Fibroblast of lung (primary cell): ENCODE measurements around the gene FSTL4. TPM values are rescaled to one million over a fixed set of nuclear protein-coding genes. Genes with fewer than 3 reads are reported as not detected.

Experiments
- DNase-seq, 2 donors: peaks; one replicate each; pipeline versions ENCODE4 v3.0.0 to v3.0.0-alpha.2; 2010; ENCODE audit warnings: low read depth in 2 of 2
- H2AFZ ChIP-seq: 2 replicates; pipeline ENCODE4 v1.5.1; 2012; ENCODE audit warnings: low read length, control low read depth, inconsistent platforms
- H3K27ac ChIP-seq: 2 replicates; pipeline ENCODE4 v1.5.1; 2011; ENCODE audit warnings: low read length, control low read depth; ENCODE audit not compliant: insufficient read depth
- H3K27me3 ChIP-seq: 2 replicates; pipeline ENCODE4 v1.5.1; 2011; ENCODE audit warnings: mild to moderate bottlenecking, low read length; ENCODE audit not compliant: control insufficient read depth, insufficient read depth
- H3K36me3 ChIP-seq: 2 replicates; pipeline ENCODE4 v1.5.1; 2011; ENCODE audit warnings: low read length; ENCODE audit not compliant: control insufficient read depth, insufficient read depth
- H3K4me1 ChIP-seq: 2 replicates; pipeline ENCODE4 v1.5.1; 2011; ENCODE audit warnings: low read length; ENCODE audit not compliant: control insufficient read depth, insufficient read depth; ENCODE audit errors: extremely low read depth
- H3K4me2 ChIP-seq: 2 replicates; pipeline ENCODE4 v1.5.1; 2011; ENCODE audit warnings: low read length, control low read depth; ENCODE audit not compliant: insufficient read depth; ENCODE audit errors: extremely low read depth
- H3K4me3 ChIP-seq, 4 experiments: fragments of 200-600 bp in 1 of 4; sonication (generic) in 1 of 4; replicated peaks in 1 of 4; 2 replicates each; pipeline ENCODE4 v1.5.1; 2011 to 2016; ENCODE audit warnings: low read length in 4 of 4, low read depth in 3 of 4, mild to moderate bottlenecking in 3 of 4, control low read depth in 2 of 4, inconsistent platforms in 1 of 4, mixed read lengths in 1 of 4; ENCODE audit not compliant: insufficient read depth in 1 of 4; ENCODE audit errors: control extremely low read depth in 1 of 4
- H3K79me2 ChIP-seq: 2 replicates; pipeline ENCODE4 v1.5.1; 2012; ENCODE audit warnings: mild to moderate bottlenecking, low read length, inconsistent platforms; ENCODE audit not compliant: control insufficient read depth, insufficient read depth
- H3K9ac ChIP-seq: 2 replicates; pipeline ENCODE4 v1.5.1; 2011; ENCODE audit warnings: mild to moderate bottlenecking, low read length, control low read depth; ENCODE audit not compliant: insufficient read depth
- H3K9me3 ChIP-seq: 2 replicates; pipeline ENCODE4 v1.5.1; 2012; ENCODE audit warnings: low read depth, low read length; ENCODE audit not compliant: control insufficient read depth, insufficient read depth
- H4K20me1 ChIP-seq: 2 replicates; pipeline ENCODE4 v1.5.1; 2011; ENCODE audit warnings: low read length; ENCODE audit not compliant: control insufficient read depth, insufficient read depth; ENCODE audit errors: extremely low read depth
- CTCF ChIP-seq, 2 donors: IDR thresholded peaks in 1 of 2; conservative IDR thresholded peaks in 1 of 2; 1 replicate in 1 of 2; 2 replicates in 1 of 2; pipeline ENCODE4 v1.5.1; 2011 to 2012; ENCODE audit warnings: low read length in 2 of 2, control low read depth in 1 of 2, inconsistent platforms in 1 of 2, low read depth in 1 of 2, mild to moderate bottlenecking in 1 of 2
- EZH2 ChIP-seq: IDR thresholded peaks from 2 replicates; pipeline ENCODE4 v1.5.1; 2012; ENCODE audit warnings: low read length, control low read depth, mild to moderate bottlenecking; ENCODE audit errors: missing control alignments
- polyA plus RNA-seq, 2 donors: library from polyadenylated mRNA; depleted of rRNA in 1 of 2; stranded (reverse) in 1 of 2; unstranded in 1 of 2; fragments of >200 nt; gene quantifications; 2 replicates each; pipeline ENCODE4 v1.2.1, GENCODE V29; 2011 to 2012; ENCODE audit warnings: missing spikeins in 1 of 2
- total RNA-seq: library from RNA; depleted of rRNA; stranded (reverse); fragments of >200 nt; gene quantifications from 2 replicates; pipeline ENCODE4 v1.2.1, GENCODE V29; 2014

The FSTL4 gene
- total and polyA plus RNA-seq, 2 donors (not counting 1 experiment from before 2014, with no cell fraction given): 0.17 to 0.33 TPM

DNA sequence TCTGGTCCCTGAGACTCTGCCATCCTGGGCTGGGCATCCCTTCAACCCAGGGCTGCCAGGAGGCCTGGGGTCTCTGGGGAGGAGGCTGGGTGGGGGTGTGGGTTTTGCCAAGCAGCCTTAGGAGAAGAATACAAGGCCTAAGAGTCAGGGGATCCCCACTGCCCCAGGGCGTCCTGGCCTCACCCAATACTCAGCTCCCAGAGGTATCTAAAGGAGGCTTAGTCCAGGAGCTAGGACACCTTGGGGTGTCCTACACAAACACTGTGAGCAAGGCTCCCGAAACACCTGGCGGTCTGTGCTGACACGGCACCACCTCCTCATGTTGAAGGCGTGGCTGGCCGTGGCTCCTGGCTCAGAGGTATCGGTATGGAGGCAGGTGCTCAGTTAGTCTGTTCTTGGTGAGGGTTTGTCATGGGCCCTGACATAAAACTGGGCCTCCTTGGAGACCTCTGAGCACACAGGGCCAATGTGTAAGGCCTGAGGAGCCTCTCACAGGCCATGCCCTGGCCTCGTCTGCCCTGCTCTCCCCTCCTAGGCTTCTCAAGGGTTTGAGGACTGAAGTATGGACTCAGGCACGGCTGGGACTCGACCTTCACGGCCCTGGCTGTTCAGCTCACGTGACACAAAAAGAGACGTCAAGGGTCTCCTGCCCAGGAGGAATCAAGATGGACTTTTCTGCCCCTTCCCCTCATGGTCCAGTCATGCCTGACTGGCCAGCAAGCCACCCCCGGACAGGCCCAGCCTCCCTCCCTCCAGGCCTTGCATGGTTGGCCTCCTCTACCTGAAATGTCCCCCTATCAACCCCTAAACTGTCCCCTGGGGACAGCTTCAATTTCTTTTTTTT is 277.3 kb downstream of the FSTL4 start:
- TF ChIP-seq CTCF (conservative IDR thresholded peaks at IDR 0.05 in 1 of 2, IDR thresholded peaks at IDR 0.05 in 1 of 2; ENCODE audit: low read depth in 1 of 2, low read length in 2 of 2) (no peak), EZH2 (no peak)
- H3K27ac ChIP-seq: no peak overlapping the region
- H3K79me2 ChIP-seq: no peaks in the 10 kb centered on the region
- H4K20me1 ChIP-seq: no peaks in the 10 kb centered on the region
- H3K4me3 ChIP-seq: no peak overlapping the region
- H3K4me1 ChIP-seq: no peaks in the 10 kb centered on the region
- H3K9me3 ChIP-seq: no peaks in the 10 kb centered on the region
- H3K36me3 ChIP-seq: no peaks in the 10 kb centered on the region
- no peak overlapping the region for H3K4me2 ChIP-seq
- no peak overlapping the region for H2AFZ ChIP-seq
- H3K27me3 ChIP-seq: no peaks in the 10 kb centered on the region
- DNase-seq: no peak
- H3K9ac ChIP-seq: no peak overlapping the region

GRCh38 chr5:133333326-133334150 is 278.8 kb downstream of the FSTL4 start:
- no peak for TF ChIP-seq EZH2
- no peak for TF ChIP-seq CTCF (conservative IDR thresholded peaks at IDR 0.05 in 1 of 2, IDR thresholded peaks at IDR 0.05 in 1 of 2; ENCODE audit: low read depth in 1 of 2, low read length in 2 of 2)
- no peak overlapping the region for H2AFZ ChIP-seq
- no peaks in the 10 kb centered on the region for H3K4me1 ChIP-seq
- no peaks in the 10 kb centered on the region for H4K20me1 ChIP-seq
- no peaks in the 10 kb centered on the region for H3K36me3 ChIP-seq
- H3K79me2 ChIP-seq: no peaks in the 10 kb centered on the region
- H3K4me2 ChIP-seq: no peak overlapping the region
- no peak overlapping the region for H3K4me3 ChIP-seq
- no peak overlapping the region for H3K9ac ChIP-seq
- H3K27me3 ChIP-seq: no peaks in the 10 kb centered on the region
- no peak for DNase-seq
- H3K9me3 ChIP-seq: no peaks in the 10 kb centered on the region
- H3K27ac ChIP-seq: no peak overlapping the region

DNA sequence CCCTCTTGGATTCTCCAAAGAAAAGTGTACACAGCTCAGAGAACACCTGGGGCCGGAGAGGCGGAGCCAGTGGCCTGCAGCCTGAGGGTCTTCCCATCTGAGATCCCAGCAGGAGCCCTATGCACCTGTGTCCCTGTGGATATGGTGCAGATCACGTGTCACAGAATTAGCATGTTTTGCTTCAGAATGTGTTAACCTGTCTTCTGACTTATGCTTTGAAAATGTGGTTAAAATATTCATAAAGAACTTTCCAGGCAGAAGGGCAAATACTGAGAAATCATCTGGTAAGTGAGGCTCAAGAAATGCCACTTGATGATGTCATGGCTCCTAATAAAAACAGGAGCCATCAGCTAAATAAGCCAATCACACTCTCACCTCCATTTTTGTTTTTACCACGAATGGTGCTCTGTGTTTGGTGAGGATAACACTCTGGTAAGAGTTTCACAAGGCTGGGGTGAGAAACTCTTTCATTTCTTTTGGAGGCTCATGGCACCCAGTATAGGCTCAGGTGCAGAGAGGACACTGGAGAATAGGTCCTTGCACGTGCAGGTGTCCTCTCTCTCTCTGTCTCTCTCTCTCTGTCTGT is 279.8 kb downstream of the FSTL4 start:
- Histone ChIP-seq H3K27ac (no peak overlapping the region), H3K4me3 (no peak overlapping the region), H3K9ac (no peak overlapping the region), H2AFZ (no peak overlapping the region), H3K27me3 (no peaks in the 10 kb centered on the region), H3K4me1 (no peaks in the 10 kb centered on the region), H4K20me1 (no peaks in the 10 kb centered on the region), H3K9me3 (no peaks in the 10 kb centered on the region), H3K4me2 (no peak overlapping the region), H3K79me2 (no peaks in the 10 kb centered on the region), H3K36me3 (no peaks in the 10 kb centered on the region)
- TF ChIP-seq EZH2: no peak
- TF ChIP-seq CTCF (conservative IDR thresholded peaks at IDR 0.05 in 1 of 2, IDR thresholded peaks at IDR 0.05 in 1 of 2; ENCODE audit: low read depth in 1 of 2, low read length in 2 of 2): no peak
- DNase-seq: no peak
